ENCODE data around the gene ZNHIT6.

DNA sequence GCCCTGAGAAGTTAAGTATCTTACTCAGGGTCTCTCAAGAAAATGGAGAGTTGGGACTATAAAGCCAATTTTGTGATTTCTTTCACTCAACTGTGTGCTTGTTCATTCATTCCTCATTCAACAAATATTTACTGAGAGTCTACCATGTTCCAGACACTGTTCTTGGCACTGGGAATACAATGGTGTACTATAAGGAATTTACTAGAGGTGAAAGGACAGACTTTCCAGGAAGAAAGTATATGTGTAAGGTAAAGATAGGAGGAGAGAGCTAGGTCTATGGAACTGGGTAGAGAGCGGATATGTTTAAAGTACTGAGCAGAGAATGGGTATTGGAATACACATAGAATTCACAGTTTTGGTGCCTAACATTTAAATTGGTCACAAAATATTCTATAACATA is 42.3 kb downstream of the ZNHIT6 start:
- no peak for TF ChIP-seq EZH2 (IDR thresholded peaks at IDR 0.05; ENCODE audit: borderline replicate concordance, low read length)
- TF ChIP-seq CTCF (conservative IDR thresholded peaks at IDR 0.05 in 1 of 2, IDR thresholded peaks at IDR 0.05 in 1 of 2; ENCODE audit: extremely low read depth in 1 of 2, insufficient read depth in 1 of 2, low read depth in 1 of 2, low read length in 2 of 2), result no peak
